Brain microvascular endothelial cell (primary cell): ENCODE results near the gene HLTF.
"Not testable (repeated sequence)": the region's sequence is repeated elsewhere in the genome, so short reads cannot be mapped to it uniquely, and the experiment has no call there.

Experiments
- DNase-seq: peaks from one replicate; pipeline ENCODE4 v3.0.0-alpha.2; 2020
- H3K27ac ChIP-seq: fragments of 250-450 bp; sonication (Bioruptor Pico); 2 replicates; pipeline ENCODE4 v1.5.1; 2020; ENCODE audit warnings: mild to moderate bottlenecking, moderate library complexity
- H3K27me3 ChIP-seq: fragments of 250-450 bp; sonication (Bioruptor Pico); replicated peaks from 2 replicates; pipeline ENCODE4 v1.5.1; 2020; ENCODE audit warnings: mild to moderate bottlenecking
- H3K36me3 ChIP-seq: fragments of 250-450 bp; sonication (Bioruptor Pico); replicated peaks from 2 replicates; pipeline ENCODE4 v1.5.1; 2020; ENCODE audit warnings: mild to moderate bottlenecking
- H3K4me3 ChIP-seq: 2 replicates; pipeline ENCODE4 v1.5.1; 2011; ENCODE audit warnings: low read depth, mild to moderate bottlenecking, control low read depth, low read length, moderate library complexity
- in situ Hi-C: cut with HindIII; loops from 2 replicates; pipeline ENCODE4 v1.10.0; 2017; ENCODE audit warnings: low sequenced_read_pairs, low pct_ligation_motif_present
- TF ChIP-seq, protein P1 (sequence below): IDR thresholded peaks from 2 replicates; pipeline ENCODE4 v1.5.1; 2011; ENCODE audit warnings: low read depth, mild to moderate bottlenecking, moderate library complexity, low read length, control low read depth, inconsistent platforms; ENCODE audit errors: missing control alignments

The HLTF gene

DNA sequence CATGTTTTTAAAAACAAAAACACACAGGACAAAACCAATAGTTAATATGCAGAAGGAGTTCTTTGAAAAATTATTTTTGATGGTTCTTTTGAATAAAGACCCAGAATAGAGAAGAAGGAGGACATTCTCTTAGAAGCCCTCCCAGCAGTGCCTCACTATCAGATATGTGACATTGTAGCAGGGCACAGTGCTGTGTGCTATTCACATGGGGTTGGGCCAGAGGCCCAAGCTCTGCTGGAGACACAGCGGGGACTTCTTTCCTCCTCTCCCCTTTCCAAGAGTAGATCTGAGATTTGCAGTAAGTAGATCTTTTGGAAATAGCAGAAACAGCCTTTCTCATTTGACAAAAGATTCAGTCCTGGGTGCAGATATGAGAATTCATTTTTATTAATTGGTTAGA is 88.7 kb downstream of the HLTF start:
- no peak overlapping the region for H3K4me3 ChIP-seq
- H3K27ac ChIP-seq, result no peak overlapping the region
- TF ChIP-seq, protein P1, sequence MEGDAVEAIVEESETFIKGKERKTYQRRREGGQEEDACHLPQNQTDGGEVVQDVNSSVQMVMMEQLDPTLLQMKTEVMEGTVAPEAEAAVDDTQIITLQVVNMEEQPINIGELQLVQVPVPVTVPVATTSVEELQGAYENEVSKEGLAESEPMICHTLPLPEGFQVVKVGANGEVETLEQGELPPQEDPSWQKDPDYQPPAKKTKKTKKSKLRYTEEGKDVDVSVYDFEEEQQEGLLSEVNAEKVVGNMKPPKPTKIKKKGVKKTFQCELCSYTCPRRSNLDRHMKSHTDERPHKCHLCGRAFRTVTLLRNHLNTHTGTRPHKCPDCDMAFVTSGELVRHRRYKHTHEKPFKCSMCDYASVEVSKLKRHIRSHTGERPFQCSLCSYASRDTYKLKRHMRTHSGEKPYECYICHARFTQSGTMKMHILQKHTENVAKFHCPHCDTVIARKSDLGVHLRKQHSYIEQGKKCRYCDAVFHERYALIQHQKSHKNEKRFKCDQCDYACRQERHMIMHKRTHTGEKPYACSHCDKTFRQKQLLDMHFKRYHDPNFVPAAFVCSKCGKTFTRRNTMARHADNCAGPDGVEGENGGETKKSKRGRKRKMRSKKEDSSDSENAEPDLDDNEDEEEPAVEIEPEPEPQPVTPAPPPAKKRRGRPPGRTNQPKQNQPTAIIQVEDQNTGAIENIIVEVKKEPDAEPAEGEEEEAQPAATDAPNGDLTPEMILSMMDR, result no peak
- no peaks in the 10 kb centered on the region for H3K27me3 ChIP-seq
- in situ Hi-C loops, result no loop called here
- peaks cover 16% of the 10 kb centered on the region for H3K36me3 ChIP-seq
- no peak for DNase-seq

DNA sequence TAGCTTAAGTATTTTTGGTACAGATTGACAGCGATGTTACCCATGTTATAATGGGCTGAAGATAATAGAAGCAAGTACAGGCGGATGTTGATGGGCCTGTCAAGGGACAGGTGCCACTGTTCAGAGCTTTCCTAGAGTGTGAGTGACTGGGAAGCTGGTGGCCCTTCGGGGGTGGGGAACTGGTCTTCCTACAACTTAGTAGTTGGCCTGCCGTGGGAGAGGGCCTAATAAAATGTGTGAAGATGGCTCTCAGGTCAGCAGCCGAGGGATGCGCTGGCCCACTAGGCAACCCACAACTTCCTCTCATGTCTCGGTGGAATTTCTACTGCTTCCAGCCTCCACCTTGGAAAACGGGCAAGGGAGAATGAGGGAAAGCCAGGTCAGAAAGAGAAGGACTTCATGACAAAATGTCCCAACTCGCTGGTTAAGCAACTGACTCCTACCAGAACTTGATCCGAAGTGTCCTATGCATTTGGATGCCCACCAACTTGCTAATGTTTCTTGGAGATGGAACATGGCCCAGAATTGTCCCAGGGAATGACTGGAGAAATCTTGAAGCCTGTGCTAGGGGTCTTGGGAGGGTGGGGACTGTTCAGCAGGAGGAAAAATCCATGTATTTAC is 93.6 kb downstream of the HLTF start:
- Histone ChIP-seq H3K36me3 (peaks cover 14% of the 10 kb centered on the region), H3K27me3 (no peaks in the 10 kb centered on the region), H3K4me3 (no peak overlapping the region), H3K27ac (no peak overlapping the region)
- in situ Hi-C loops, result no loop called here
- no peak for DNase-seq
- TF ChIP-seq, protein P1, result no peak

DNA sequence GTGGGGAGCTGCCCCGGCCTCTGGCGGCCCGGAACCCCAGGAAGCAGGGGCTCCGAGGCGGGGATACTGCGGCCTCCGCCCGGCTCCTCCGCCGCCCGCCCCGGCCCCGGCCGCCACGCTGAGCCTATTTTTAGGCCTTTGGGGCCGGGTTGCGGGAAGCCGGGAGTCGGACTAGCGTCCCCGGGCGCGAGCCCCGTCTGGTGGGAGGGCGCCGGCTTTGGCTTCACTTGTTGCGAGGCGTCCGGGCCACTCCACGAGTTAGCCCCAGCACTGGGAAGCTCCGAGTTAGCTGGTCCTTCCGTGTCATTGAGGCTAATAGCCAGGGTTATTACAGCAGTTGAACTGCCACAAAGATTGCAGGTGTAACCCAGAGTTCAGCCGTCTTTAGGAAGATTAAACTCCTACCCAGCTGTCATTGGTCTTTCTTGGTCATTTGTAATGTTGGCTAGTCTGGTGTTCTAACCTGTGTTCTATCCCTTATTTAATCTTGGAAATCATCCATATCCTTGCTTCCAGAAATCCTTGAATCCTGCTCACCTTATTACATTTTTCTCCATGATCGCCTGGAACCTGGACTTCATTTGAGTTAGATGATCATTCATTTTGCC is 94.2 kb downstream of the HLTF start:
- Histone ChIP-seq H3K4me3 (peak overlapping the region; percentile 69), H3K36me3 (peaks cover 14% of the 10 kb centered on the region), H3K27ac (peak overlapping the region; percentile 70), H3K27me3 (no peaks in the 10 kb centered on the region)
- TF ChIP-seq, protein P1, result no peak
- DNase-seq, result peak; percentile 29
- in situ Hi-C loops, result no loop called here

DNA sequence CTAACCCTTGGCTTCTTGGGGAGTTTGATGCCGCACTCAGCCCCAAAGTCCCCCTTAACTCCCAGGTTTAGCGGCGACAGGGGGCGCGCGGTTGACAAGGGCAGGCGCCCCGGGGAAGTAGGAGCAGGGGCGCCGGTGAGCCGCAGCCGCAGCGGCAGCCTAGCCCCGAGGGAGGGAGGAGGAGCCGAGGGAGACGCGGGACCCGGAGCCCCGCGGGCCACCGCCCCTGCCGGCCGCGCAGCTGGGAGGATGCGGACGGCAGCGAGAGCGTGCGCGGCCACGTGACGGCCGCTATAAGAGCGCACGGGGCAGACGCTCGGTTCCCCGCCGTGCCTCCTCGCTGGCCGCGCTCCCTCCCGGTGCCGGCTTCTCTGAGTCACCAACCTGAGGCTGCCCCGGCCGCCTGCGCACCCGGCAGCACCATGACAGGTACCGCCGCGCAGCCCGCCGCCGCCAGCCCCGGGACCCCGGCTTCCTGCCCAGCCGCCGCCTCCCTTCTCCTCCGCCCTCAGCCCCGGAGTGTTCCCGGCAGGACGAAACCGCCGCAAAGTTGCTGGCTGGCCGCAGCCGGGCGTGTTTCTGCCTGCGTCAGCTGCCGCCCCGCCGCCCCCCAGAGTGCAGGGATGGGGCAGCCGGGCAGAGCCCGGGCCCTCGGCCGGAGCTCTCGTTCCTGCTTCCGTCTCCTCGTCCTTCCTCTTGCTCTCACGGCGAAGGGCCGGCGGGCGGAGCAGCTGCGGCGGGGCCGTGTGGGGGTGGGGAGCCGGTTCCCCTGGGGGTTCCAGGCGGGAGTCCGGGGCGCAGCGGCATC is 94.9 kb downstream of the HLTF start, which contains the start of gene GYG1:
Gene GYG1, plus strand, starts transcription at position 322 of the 808 bp plus-strand sequence. Its CDS starts 101 bp downstream, at position 423.
- peak; percentile 46 for DNase-seq
- H3K27ac ChIP-seq, result peak within 1 kb of the TSS; percentile 70
- no peaks in the 10 kb centered on the region for H3K27me3 ChIP-seq
- peaks cover 11% of the 10 kb centered on the region for H3K36me3 ChIP-seq
- in situ Hi-C loops, result no loop called here
- peak within 1 kb of the TSS; percentile 69 for H3K4me3 ChIP-seq
- TF ChIP-seq, protein P1, result peak; percentile 23

DNA sequence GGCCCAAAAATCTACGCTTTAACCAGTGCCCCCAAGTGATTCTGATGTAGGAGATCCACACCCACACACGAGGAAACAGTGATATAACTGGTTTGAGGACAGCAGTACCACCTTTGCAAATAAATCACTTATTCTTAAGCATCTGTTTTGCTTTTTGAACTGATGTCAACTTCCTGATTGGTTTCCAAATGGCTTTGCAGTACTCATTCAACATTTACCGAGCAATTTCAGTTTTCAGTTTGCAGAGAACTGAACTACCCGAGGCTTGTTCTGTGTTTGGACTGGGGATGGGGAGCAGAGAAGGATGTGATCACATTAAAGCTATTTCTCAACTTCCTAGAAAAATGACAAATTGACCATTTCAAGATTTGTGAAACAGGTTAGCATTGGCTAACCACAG is 96.1 kb downstream of the HLTF start:
- no peak overlapping the region for H3K27ac ChIP-seq
- H3K4me3 ChIP-seq, result no peak overlapping the region
- no peak for DNase-seq
- in situ Hi-C loops, result no loop called here
- H3K36me3 ChIP-seq, result peaks cover 3% of the 10 kb centered on the region
- TF ChIP-seq, protein P1, result no peak
- H3K27me3 ChIP-seq, result no peaks in the 10 kb centered on the region

DNA sequence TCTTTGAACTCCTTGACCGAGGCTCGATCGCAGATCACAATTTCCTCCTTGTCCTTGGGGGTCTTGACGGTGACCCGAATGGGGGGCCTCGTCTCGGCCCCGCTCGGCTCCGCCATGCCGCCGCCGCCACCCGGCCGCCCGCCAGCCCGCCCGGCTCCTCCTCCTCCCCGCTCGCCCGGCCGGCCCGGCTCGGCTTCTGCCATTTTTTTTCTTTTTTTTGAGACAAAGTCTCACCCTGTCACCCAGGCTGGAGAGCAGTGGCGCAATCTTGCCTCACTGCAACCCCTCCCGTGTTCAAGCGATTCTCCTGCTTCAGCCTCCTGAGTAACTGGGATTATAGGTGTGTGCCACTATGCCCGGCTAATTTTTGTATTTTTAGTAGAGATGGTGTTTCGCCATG is 98.8 kb downstream of the HLTF start:
- H3K27ac ChIP-seq, DNase-seq, H3K36me3 ChIP-seq, H3K4me3 ChIP-seq, in situ Hi-C loops, H3K27me3 ChIP-seq: not testable (repeated sequence)
